ENCODE measurements around the gene PRPF31. TPM values are rescaled to one million over a fixed set of nuclear protein-coding genes. Genes with fewer than 3 reads are reported as not detected.

PRPF31 gene
- total RNA-seq, 1 experiment from 2014 or later, result 84.4 TPM

GRCh38 chr19:54153731-54154326 lies 38.3 kb downstream of the PRPF31 start:
- H3K56ac ChIP-seq (ENCODE audit: insufficient read length, low read depth, low read length), result no peak overlapping the region
- no peak overlapping the region for H2BK12ac ChIP-seq (ENCODE audit: insufficient read length, low read depth, low read length)
- no peak overlapping the region for H3K4me3 Mint-ChIP-seq
- H3K27ac ChIP-seq (ENCODE audit: insufficient read length, low read depth, low read length), result no peak overlapping the region
- no CpG with 5 or more reads among the region's 10 CpGs for WGBS (ENCODE audit: extremely low coverage, insufficient read length, low lambda C conversion rate)
- no peak overlapping the region for H3K4me2 ChIP-seq (ENCODE audit: insufficient read depth, insufficient read length, low read length)
- H3K23me2 ChIP-seq (ENCODE audit: insufficient read length, low read depth, low read length, poor library complexity, severe bottlenecking), result peaks cover under 1% of the 10 kb centered on the region
- no peak overlapping the region for H3K4ac ChIP-seq (ENCODE audit: low read depth, low read length)
- H4K5ac ChIP-seq (ENCODE audit: insufficient read length, low read depth, low read length), result no peak overlapping the region
- no peak overlapping the region for H2AK5ac ChIP-seq (ENCODE audit: insufficient read length, low read length)
- no peaks in the 10 kb centered on the region for H4K20me1 ChIP-seq (ENCODE audit: control insufficient read depth, insufficient read depth, insufficient read length)
- peaks cover 50 to 84% (median 84%) of the 10 kb centered on the region in 3 experiments for H3K36me3 Mint-ChIP-seq (ENCODE audit: insufficient read depth in 1 of 3, low read depth in 3 of 3)
- no peaks in the 10 kb centered on the region for H3K9me3 Mint-ChIP-seq
- H4K91ac ChIP-seq (ENCODE audit: insufficient read length, low read depth, low read length), result no peak overlapping the region
- H2BK20ac ChIP-seq (ENCODE audit: low read depth, low read length, poor library complexity, severe bottlenecking), result no peak overlapping the region
- H3K27ac Mint-ChIP-seq, result peak overlapping the region in 1 of 3 experiments; percentile 90; a peak in 2 of 7 replicates
- H2AFZ ChIP-seq (ENCODE audit: low read length), result no peak overlapping the region
- H3K27me3 ChIP-seq (ENCODE audit: insufficient read depth, low read length), result no peaks in the 10 kb centered on the region
- no peak overlapping the region for H2BK120ac ChIP-seq (ENCODE audit: low read depth, low read length, poor library complexity, severe bottlenecking)
- H3K9ac ChIP-seq (ENCODE audit: extremely low read depth, insufficient read length, low read length), result no peak overlapping the region
- no peaks in the 10 kb centered on the region for H3K9me3 ChIP-seq (ENCODE audit: control insufficient read depth, low read depth, low read length)
- no peak overlapping the region for H3T11ph ChIP-seq (ENCODE audit: low read length)
- no peak for TF ChIP-seq CTCF (conservative IDR thresholded peaks at IDR 0.05)
- H3K23ac ChIP-seq (ENCODE audit: insufficient read length, low read depth, low read length), result no peak overlapping the region
- H3K79me2 ChIP-seq (ENCODE audit: insufficient read depth, low read length), result no peaks in the 10 kb centered on the region; the same call in 1 of the 2 replicates
- no peaks in the 10 kb centered on the region for H3K4me1 ChIP-seq (ENCODE audit: insufficient read depth, low read length)
- peaks cover 4 to 5% of the 10 kb centered on the region in 2 experiments; a peak in 3 of 4 replicates for H3K4me1 Mint-ChIP-seq
- H3K79me1 ChIP-seq (ENCODE audit: insufficient read depth, low read depth, low read length, poor library complexity, severe bottlenecking), result no peaks in the 10 kb centered on the region
- H2BK15ac ChIP-seq (ENCODE audit: low read depth, low read length), result no peak overlapping the region
- no peaks in the 10 kb centered on the region; the same call in 1 of the 2 replicates for H3K27me3 Mint-ChIP-seq (ENCODE audit: low read depth)
- no peak overlapping the region for H4K8ac ChIP-seq (replicated peaks; ENCODE audit: insufficient read length, low read depth, low read length)
- H3K14ac ChIP-seq (ENCODE audit: insufficient read depth, low read length), result no peak overlapping the region
- no peak for DNase-seq
- no peak overlapping the region for H2BK5ac ChIP-seq (ENCODE audit: insufficient read length, low read length)
- H3K18ac ChIP-seq (ENCODE audit: insufficient read length, low read depth, low read length), result no peak overlapping the region
